PC-3 (cell line): ENCODE results near the gene C3. TPM values are rescaled to one million over a fixed set of nuclear protein-coding genes. Genes with fewer than 3 reads are reported as not detected.
"Not testable (repeated sequence)": the region's sequence is repeated elsewhere in the genome, so short reads cannot be mapped to it uniquely, and the experiment has no call there.

Source experiments
- ATAC-seq: fragments of 200-7000 bp; cut with Tn5 transposase; 2 replicates; pipeline ENCODE4 v1.9.1; 2020; ENCODE audit warnings: mild to moderate bottlenecking, moderate library complexity
- BruUV-seq: library from RNA; stranded (reverse); fragments of 400-500 nt; replicated peaks from 2 replicates; lab custom pipeline; 2021; lab: Mats Ljungman, UMichigan
- CTCF ChIA-PET: fragments of 300-600 bp; sonication (Branson Sonifier 250); formaldehyde crosslinking; loops from one replicate; lab custom pipeline; 2022; ENCODE audit warnings: antibody characterized with exemption; lab: Charles Lee
- POLR2A ChIA-PET: fragments of 300-600 bp; sonication (Branson Sonifier 250); formaldehyde crosslinking; loops from one replicate; lab custom pipeline; 2022; ENCODE audit warnings: antibody characterized with exemption; ENCODE audit not compliant: unreplicated experiment; lab: Charles Lee
- DNase-seq: peaks from one replicate; pipeline ENCODE4 v3.0.0-alpha.2; 2015
- H2AFZ ChIP-seq: fragments of 300-600 bp; sonication (generic); 2 replicates; pipeline ENCODE4 v1.6.0; 2016; ENCODE audit warnings: antibody characterized with exemption, low read length
- H3F3A ChIP-seq: fragments of 300-600 bp; sonication (generic); one replicate; pipeline ENCODE4 v1.6.0; 2017; ENCODE audit warnings: antibody characterized with exemption, low read length, control low read depth, mild to moderate bottlenecking; ENCODE audit not compliant: unreplicated experiment
- H3K27ac ChIP-seq: fragments of 300-600 bp; sonication (generic); 2 replicates; pipeline ENCODE4 v1.5.1; 2016; ENCODE audit warnings: mild to moderate bottlenecking, low read length
- H3K27me3 ChIP-seq: fragments of 300-600 bp; sonication (generic); 2 replicates; pipeline ENCODE4 v1.6.1; 2016; ENCODE audit warnings: low read length, mixed read lengths
- H3K36me3 ChIP-seq: fragments of 300-600 bp; sonication (generic); 2 replicates; pipeline ENCODE4 v1.6.1; 2016; ENCODE audit warnings: low read depth, mixed run types, low read length, mixed read lengths
- H3K4me1 ChIP-seq: fragments of 300-600 bp; sonication (generic); 2 replicates; pipeline ENCODE4 v1.5.1; 2016; ENCODE audit warnings: low read length; ENCODE audit not compliant: insufficient read depth
- H3K4me2 ChIP-seq: fragments of 300-600 bp; sonication (generic); 2 replicates; pipeline ENCODE4 v1.6.0; 2016; ENCODE audit warnings: low read length
- H3K4me3 ChIP-seq: fragments of 300-600 bp; sonication (generic); 2 replicates; pipeline ENCODE4 v1.5.1; 2016; ENCODE audit warnings: mild to moderate bottlenecking, low read length, mixed read lengths
- H3K79me2 ChIP-seq: fragments of 300-600 bp; sonication (generic); 2 replicates; pipeline ENCODE4 v1.6.1; 2017; ENCODE audit warnings: low read length, mixed read lengths
- H3K9ac ChIP-seq: fragments of 300-600 bp; sonication (generic); 2 replicates; pipeline ENCODE4 v1.6.0; 2016; ENCODE audit warnings: mild to moderate bottlenecking, low read length
- H3K9me2 ChIP-seq: fragments of 300-600 bp; sonication (generic); replicated peaks from 2 replicates; pipeline ENCODE4 v1.6.1; 2016; ENCODE audit warnings: mixed run types, low read length, mixed read lengths
- H3K9me3 ChIP-seq: fragments of 300-600 bp; sonication (generic); 2 replicates; pipeline ENCODE4 v1.6.1; 2016; ENCODE audit warnings: low read length, mixed read lengths
- H4K20me1 ChIP-seq: fragments of 300-600 bp; sonication (generic); 2 replicates; pipeline ENCODE4 v1.6.1; 2016; ENCODE audit warnings: low read length, mixed read lengths
- CTCF ChIP-seq: fragments of 300-600 bp; sonication (generic); conservative IDR thresholded peaks from 2 replicates; pipeline ENCODE4 v1.5.1; 2017; ENCODE audit warnings: antibody characterized with exemption, low read depth, mild to moderate bottlenecking, low read length
- EZH2 ChIP-seq: fragments of 300-600 bp; sonication (generic); IDR thresholded peaks from one replicate; pipeline ENCODE4 v1.6.1; 2017; ENCODE audit warnings: antibody characterized with exemption, mild to moderate bottlenecking, low read length; ENCODE audit not compliant: unreplicated experiment
- EZH2phosphoT487 ChIP-seq: fragments of 300-600 bp; sonication (generic); IDR thresholded peaks from 2 replicates; pipeline ENCODE4 v1.6.1; 2018; ENCODE audit warnings: mild to moderate bottlenecking, antibody characterized with exemption, low read length, borderline replicate concordance
- intact Hi-C: fragments of 100-400 bp; cut with micrococcal nuclease; formaldehyde crosslinking; loops from 2 replicates; pipeline ENCODE4 v1.9.0; 2023
- total RNA-seq: library from RNA; depleted of rRNA; stranded (reverse); fragments of >200 nt; gene quantifications from 2 replicates; pipeline ENCODE4 v1.2.3, GENCODE V29; 2014

Gene C3
- total RNA-seq, 1 experiment from 2014 or later = 13.3 TPM

GRCh38 chr19:6663236-6664201, 56.9 kb downstream of the C3 start:
- no peak for TF ChIP-seq EZH2phosphoT487
- TF ChIP-seq EZH2 = no peak
- no peak for TF ChIP-seq CTCF
- Histone ChIP-seq H2AFZ (no peak overlapping the region), H3F3A (no peaks in the 10 kb centered on the region), H3K4me2 (no peak overlapping the region), H3K36me3 (no peaks in the 10 kb centered on the region), H3K27me3 (peaks cover 17% of the 10 kb centered on the region), H3K27ac (no peak overlapping the region), H3K9ac (no peak overlapping the region), H3K4me1 (peaks cover 10% of the 10 kb centered on the region), H3K9me3 (no peaks in the 10 kb centered on the region), H3K9me2 (no peaks in the 10 kb centered on the region), H4K20me1 (no peaks in the 10 kb centered on the region), H3K79me2 (no peaks in the 10 kb centered on the region), H3K4me3 (no peak overlapping the region)
- ATAC-seq (no peak), DNase-seq (peak; percentile 28)
- CTCF ChIA-PET = no interaction called here
- intact Hi-C loops = no loop called here
- no TSS peak for BruUV-seq
- POLR2A ChIA-PET = no interaction called here

GRCh38 chr19:6662702-6663101, 57.7 kb downstream of the C3 start:
- BruUV-seq = no TSS peak
- ChIA-PET CTCF (no interaction called here), POLR2A (no interaction called here)
- Histone ChIP-seq H3K79me2 (no peaks in the 10 kb centered on the region), H3K4me1 (peaks cover 9% of the 10 kb centered on the region), H3K9me2 (no peaks in the 10 kb centered on the region), H3K9ac (no peak overlapping the region), H3K4me2 (no peak overlapping the region), H3K9me3 (no peaks in the 10 kb centered on the region), H3K27ac (no peak overlapping the region), H2AFZ (no peak overlapping the region), H4K20me1 (no peaks in the 10 kb centered on the region), H3K27me3 (peaks cover 22% of the 10 kb centered on the region), H3K36me3 (no peaks in the 10 kb centered on the region), H3F3A (no peaks in the 10 kb centered on the region), H3K4me3 (no peak overlapping the region)
- intact Hi-C loops = no loop called here
- DNase-seq (no peak), ATAC-seq (no peak)
- TF ChIP-seq EZH2phosphoT487 = no peak
- TF ChIP-seq EZH2 = no peak
- no peak for TF ChIP-seq CTCF

GRCh38 chr19:6661509-6662244, 58.8 kb downstream of the C3 start:
- intact Hi-C loops, ATAC-seq, BruUV-seq: not testable (repeated sequence)

More at GRCh38 chr19:6661509-6662244, 58.8 kb downstream of the C3 start:
- H3K9me3 ChIP-seq, H3F3A ChIP-seq, DNase-seq, H3K4me3 ChIP-seq, H3K9ac ChIP-seq, H3K27ac ChIP-seq, H2AFZ ChIP-seq, H3K79me2 ChIP-seq, H4K20me1 ChIP-seq, H3K36me3 ChIP-seq, H3K4me1 ChIP-seq, H3K4me2 ChIP-seq, POLR2A ChIA-PET, H3K9me2 ChIP-seq: not testable (repeated sequence)
- CTCF ChIA-PET = interaction anchor here (0.6 kb wide), 1 partner anchor 92 kb away, joined by 4 read pairs; no protein-coding TSS in a partner anchor
- H3K27me3 ChIP-seq = peaks cover 22% of the 10 kb centered on the region
